Mesenteric fat pad (tissue), 1 donor: ENCODE results near the gene ARL11. TPM values are rescaled to one million over a fixed set of nuclear protein-coding genes. Genes with fewer than 3 reads are reported as not detected.
"Not testable (repeated sequence)": the region's sequence is repeated elsewhere in the genome, so short reads cannot be mapped to it uniquely, and the experiment has no call there.

Experiments used
- DNase-seq: peaks from one replicate; pipeline ENCODE4 v3.0.0-alpha.2; 2020; ENCODE audit warnings: low spot score
- long read RNA-seq: library from polyadenylated mRNA; unstranded; transcript quantifications from one replicate; pipeline ENCODE4 v2.0.0, GENCODE V29; 2020
- total RNA-seq: library from RNA; stranded (reverse); fragmentation: NEBNext Ultra II Directional; extraction: Animal tissue kit (Norgen Biotek cat#: 25700); gene quantifications from one replicate; pipeline ENCODE4 v1.2.1, GENCODE V29; 2021
- donor health status: DM: yes; HTN: yes; CAD: no.

The ARL11 gene
- total RNA-seq: 2.6 TPM
- long read RNA-seq, transcript ARL11-201 (2 exons, 3,760 nt): major isoform, 13 of 15 reads
- long read RNA-seq, partial matches to known transcripts: 1 of 15 reads
- long read RNA-seq, other reads (novel, unspliced or antisense): 1 of 15 reads

DNA sequence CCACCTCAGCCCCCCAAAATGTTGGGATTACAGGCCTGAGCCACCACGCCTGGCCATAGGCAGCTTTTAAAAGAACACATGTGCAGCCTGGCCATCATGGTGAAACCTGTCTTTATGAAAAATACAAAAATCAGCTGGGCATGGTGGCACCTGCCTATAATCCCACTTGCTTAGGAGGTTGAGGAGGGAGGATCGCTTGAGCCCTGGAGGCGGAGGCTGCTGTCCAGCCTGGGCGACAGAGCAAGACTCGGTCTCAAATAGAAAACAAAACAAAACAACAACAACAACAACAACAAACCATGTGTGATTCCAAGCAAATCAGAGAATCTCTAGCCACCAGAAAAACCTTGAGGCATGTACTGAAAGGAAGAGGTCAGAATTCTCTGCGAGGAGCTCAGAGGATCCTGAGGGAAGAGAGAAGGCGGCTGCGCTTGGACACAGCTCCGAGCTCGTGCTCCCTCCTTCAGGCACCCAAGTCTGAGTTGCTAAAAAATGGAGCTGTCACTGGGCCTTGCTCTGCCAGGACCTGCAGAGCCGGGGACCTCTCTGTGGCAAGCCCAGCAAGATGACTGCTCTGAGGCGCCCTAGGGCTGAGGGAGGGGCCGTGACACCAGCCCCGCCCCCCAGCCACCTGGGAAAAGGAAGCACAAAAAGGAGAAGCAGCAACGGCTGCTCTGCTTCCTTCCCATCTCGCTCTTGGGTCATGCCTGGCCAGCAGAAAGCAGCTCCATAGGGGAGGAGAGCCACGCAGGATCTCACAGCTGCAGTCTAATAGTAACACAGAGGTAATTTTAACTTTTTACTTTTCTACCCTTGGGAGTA, at the start of gene ARL11:
Gene ARL11, plus strand, starts transcription at position 677 of the 822 bp plus-strand sequence. CDS start 1,941 bp downstream, outside the sequence.
- DNase-seq: no peak

DNA sequence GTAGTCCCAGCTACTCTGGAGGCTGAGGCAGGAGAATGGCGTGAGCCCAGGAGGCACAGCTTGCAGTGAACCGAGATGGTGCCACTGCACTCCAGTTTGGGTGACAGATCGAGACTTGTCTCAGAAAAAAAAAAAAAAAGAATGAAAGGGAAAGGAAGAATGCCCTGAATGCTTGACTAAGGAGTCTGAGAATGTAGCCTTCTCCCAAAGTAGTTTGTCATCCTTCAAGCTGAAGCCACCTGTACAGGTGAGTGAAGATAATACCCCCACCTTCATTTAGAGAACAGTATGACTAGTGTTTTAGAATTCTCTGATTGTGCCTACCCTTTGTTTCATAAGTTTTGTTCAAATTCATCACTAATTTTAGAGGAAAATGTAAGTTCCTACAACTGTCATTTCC, 48.8 kb upstream of the ARL11 start:
- DNase-seq: no peak

DNA sequence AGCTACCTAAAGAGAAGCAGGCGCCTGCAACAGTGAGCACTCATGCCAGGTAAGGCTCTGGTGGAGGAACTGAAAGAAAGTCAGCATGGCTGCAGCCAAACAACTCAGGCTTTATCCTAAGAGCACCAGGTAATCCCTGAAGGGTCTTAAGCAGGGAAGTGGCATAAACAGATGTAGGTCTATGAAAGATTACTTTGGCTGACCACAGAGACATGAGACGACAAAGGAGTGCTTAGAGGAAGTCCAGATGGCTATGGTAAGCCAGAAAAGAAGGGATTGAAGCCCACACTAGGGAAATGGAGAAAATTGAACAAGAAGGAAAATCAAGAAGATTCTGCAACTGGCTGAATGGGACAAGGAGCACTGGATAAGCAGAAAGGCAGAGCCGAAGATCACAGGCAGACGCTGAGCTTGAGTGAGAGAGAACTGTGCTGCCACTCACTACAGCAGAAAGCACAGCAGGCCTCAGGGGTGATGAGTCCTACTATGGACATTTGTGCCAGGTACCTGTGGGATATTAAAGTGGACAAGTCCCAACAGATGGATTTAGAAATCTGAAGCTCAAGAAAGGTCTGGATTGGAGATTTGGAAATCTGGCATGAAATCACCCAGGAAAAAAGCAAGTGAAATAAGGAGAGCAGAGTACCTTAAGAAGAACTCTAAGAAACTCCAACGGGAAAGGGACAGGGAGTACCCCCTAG, 47.2 kb upstream of the ARL11 start:
- DNase-seq: no peak

DNA sequence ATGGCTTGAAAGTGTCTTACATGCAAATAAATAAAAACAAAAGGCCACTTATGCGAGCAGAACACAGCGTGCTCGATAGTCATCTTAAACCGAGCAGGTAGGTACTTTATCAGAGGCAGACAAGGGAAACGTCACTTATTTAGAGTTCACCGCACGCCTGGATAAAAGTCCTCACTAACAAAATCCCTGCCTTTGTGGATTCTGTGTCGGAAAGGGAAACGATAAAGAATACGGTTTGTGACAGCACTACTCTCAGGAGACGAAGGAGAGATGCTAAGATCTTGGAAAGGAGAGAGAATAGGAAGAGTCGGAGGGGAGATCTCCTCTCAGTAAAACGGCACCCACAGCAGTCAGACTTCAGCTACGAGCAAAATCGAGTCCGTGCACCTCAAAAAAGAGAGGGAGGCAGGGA, 43.5 kb upstream of the ARL11 start:
- no peak for DNase-seq

DNA sequence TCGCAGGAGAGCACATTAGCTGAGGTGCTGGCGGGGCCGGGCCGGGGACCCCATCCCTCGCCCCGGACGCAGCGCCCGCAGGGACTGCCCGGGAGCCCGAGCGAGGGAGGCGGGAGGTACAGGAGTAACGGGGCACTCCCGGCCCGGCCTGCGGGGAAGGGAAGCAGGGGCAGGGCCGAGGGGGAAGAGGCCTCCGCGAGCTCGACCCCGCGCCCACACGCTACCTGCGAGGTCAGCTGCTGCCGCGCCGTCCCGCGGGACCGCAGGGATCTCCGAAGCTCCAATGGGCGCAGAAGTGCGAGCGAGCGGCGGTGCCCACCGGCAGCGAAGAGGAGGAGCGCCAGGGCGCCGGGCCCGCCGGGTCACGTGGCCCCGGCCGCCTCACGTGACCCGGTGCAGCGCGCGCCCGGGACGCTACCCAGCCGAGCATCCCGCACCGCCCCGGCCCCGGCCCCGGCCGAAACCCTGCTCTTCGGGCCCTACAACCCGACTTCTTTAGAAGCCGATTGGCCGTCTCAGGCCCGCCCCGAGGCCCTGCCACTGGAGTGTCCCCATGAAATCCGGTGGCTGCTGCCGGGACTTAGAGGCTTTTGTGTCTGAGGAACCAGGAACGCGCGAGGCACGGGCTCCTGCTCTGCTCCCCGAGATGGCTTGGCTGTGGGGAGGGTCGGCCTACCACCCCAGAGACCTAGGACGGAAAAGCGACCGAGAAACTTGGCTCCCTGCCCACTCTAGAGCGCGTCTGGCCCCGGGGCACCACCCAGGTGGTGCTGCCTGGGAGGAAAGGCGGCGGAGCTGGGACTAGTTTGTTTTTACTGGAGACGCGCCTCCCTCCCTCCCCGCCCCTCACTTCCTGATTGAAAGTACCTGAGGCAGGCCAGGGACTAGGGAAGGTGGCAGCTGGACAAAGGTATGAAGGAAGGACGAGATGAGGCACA, 42.8 kb upstream of the ARL11 start, which contains the start of gene RCBTB1:
Gene RCBTB1, minus strand, starts transcription at position 339 of the 938 bp plus-strand sequence. CDS start 18,279 bp downstream, outside the sequence.
- DNase-seq: peak; percentile 90

DNA sequence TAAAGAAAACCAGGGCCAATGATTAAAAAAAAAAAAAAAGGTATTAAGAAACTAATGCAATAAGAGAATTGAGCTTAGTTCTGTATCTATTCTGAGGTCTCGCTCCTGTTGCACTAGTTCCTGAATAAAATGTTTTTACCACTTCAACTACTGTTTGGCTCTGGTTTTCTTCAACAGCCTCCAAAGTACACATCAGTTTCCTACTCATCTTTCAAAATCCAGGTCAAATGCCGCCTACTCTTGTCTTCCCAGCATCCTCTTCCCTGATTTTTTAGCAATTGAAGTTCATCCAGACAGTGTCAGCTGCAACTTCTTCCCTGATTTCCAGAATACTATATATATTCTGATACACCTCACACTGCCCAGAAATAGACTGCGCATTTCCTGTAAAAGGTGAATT, 41.6 kb upstream of the ARL11 start:
- DNase-seq: no peak

DNA sequence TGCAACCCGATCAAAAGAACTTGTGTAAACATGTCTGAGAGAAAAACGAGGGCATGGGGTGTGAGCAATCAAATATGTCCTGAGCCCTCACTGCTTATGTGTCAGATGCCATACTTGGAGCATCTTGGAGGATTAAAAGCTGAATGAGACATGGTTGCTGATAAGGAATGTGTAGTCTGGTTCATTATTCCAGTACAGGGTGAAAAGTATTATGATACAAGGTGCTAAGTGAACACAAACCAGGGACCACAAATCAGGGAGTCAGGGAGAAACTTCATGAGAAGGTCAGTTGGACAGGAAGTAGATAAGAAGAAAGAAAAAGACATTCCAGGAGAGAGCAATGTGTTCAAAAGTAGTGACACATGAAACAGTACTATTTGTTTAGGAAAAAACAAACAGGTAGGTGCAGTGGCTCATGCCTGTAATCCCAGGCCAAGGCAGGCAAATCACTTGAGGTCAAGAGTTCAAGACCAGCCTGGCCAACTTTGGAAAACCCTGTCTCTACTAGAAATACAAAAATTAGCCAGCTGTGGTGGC, 40.9 kb upstream of the ARL11 start:
- DNase-seq: no peak

DNA sequence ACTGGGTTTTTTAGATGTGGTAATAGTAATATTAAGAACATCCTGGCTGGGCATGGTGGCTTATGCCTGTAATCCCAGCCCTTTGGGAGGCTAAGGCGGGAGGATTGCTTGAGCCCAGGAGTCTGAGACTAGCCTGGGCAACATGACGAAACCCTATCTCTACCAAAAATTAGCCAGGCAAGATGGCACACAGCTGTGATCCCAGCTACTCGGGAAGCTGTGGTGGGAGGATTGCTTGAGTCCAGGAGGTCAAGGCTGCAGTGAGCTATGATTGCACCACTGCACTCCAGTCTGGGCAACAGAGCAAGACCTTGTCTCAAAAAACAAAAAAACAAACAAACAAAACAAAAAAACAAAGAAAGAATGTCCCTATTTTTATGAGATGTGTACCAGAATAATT, 37.6 kb upstream of the ARL11 start:
- not testable (repeated sequence) for DNase-seq

DNA sequence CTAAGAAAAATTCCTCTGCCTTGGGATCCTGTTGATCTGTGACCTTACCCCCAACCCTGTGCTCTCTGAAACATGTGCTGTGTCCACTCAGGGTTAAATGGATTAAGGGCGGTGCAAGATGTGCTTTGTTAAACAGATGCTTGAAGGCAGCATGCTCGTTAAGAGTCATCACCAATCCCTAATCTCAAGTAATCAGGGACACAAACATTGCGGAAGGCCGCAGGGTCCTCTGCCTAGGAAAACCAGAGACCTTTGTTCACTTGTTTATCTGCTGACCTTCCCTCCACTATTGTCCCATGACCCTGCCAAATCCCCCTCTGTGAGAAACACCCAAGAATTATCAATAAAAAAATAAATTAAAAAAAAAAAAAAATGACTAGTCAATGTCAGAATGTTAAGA, 34.4 kb upstream of the ARL11 start:
- DNase-seq: not testable (repeated sequence)

DNA sequence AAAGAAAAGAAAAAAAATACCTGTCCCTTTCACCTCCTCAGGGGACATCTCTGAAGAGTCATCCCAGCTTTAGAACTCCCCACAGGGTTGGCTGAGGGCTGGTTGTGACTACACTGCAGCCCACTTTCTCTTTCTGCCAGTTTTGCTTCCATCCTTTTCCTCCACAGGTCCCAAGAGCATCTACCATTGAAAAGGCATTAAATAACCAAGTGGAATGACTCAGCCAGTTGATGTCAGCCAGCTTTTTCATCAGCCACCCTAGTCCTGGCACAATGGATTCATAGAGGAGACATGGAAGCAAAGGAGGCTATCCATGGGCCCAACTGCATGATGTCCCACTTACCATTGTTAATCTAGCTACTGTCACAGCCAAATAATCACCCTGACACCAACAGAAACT, 33.7 kb upstream of the ARL11 start:
- DNase-seq: no peak

DNA sequence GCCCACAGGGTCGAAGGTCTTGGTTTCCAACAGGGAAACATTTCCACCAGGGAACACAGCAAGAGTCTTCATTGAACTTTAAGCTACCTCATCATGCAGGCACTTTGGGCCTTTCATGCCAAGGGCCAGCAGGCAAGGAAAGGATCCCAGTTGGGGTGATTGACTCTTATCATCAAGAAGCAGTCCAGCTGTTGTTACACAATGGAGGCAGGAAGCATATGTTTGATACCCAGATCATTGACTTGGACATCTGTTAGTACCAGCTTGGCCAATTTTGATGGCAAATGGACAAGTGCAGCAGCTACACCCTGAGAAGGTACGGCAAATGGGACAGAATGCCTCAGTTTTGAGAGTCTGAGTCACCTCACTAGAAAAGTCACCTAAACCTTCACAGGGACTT, 32.1 kb upstream of the ARL11 start:
- no peak for DNase-seq

DNA sequence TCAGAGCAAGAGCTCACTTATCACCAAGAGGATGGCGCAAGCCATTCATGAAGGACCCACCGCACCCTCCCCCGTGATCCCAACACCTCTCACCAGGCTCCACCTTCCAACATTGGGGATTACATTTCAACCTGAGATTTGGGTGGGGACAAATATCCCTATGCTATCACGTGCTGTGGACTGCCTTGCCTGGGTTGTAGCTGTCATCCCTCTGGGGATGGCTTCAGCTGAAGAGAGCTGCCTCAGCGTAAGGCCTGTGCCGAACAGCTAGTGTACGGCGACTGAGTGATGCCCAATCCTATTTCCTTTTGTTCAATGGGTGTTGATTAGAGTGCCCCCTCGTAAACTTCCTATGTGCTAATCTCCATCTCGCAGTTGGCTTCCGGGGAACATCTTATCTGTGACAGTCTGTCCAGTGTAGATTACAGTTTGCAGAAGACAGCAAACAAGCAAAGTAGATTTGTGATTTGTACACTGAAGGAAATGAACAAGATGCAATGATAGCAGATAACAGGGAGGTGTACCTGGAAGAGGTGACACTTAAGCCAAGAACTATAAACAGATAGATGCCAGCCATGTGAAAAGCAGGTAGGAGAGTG, 31.2 kb upstream of the ARL11 start:
- no peak for DNase-seq

DNA sequence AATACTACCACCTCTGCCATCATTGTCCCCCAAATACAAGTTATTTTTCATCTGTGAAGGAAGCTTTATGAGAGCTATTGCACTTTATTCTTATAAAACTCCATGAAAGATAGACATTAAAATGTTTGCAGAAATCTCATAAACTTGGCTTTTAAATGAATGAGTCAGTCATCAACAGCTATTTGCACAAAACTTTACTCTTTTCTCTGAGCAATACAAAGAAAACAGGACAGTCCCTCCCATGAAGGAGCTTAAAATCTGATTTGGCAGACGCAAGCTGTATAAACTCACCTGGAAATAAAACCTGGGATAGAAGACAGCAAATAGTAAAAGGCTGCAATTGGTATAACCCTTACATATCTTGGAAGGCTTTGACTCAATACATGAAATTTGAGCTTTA, 26.3 kb upstream of the ARL11 start:
- DNase-seq: no peak

DNA sequence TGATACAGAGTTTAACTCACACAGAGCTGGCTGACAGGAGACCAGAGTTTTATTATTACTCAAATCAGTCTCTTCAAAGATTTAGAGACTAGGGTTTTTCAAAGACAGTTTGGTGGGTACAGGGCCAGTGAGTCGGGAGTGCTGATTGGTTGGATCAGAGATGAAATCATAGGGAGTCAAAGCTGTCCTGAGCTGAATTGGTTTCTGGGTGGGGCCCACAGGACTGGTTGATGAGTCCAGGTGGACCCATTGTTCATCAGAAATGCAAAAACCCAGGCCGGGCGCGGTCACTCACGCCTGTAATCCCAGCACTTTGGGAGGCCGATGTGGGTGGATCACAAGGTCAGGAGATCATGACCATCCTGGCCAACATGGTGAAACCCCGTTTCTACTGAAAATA, 25.7 kb upstream of the ARL11 start:
- DNase-seq: not testable (repeated sequence)

DNA sequence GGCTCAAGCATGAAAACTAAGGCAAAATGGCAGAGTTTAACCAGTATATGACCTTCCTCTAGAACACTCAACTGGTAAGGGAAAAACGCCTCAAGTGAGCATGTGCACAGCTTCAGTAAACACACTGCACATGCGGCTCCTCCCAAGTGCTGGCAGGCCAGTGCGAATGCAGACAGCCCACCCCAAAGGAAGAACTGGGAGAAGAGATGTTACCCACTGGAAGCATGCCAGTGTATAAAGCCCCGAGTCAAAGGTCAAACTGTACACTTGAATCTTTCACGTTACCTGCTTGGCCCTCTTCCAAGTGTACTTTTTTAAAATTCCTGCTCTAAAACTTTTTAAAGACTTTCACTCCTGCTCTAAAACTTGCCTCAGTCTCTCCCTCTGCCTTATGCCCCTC, 23.7 kb upstream of the ARL11 start:
- DNase-seq: no peak

DNA sequence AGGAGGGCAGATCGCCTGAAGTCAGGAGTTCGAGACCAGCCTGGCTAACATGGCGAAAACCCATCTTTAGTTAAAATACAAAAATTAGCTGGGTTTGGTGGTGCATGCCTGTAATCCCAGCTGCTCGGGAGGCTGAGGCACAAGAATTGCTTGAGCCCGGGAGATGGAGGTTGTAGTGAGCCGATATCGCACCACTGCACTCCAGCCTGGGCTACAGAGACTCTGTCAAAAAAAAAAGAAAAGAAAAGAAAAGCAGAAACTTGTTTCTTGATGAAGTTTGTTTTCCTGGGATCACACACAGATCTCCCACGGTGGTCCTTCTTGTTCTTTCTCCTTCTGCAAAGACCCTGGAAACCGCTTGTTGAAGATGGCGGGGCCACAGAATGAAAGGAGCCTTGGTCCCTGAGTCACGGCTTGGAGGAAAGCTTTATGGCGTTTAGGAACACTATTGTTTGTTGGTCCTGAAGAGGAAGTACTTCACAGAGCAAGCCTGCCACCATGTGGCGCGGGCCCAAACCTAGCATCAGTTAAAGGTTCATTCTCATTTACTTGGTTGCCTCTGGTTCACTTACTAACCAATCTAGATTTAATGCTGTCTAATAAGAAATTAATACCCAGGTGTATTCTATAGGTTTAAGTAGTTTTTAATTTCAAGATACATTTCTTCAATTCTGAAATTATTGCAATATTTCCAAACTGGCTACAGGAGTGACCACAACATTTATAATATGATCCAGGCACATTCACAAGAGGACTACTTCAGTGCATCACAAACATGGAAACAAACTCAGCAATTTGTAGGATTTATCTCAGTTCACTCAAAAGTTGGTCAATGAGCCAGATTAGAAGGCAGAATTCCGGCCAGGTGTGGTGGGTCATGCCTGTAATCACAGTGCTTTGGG, 21.3 kb upstream of the ARL11 start:
- peak; percentile 93 for DNase-seq

DNA sequence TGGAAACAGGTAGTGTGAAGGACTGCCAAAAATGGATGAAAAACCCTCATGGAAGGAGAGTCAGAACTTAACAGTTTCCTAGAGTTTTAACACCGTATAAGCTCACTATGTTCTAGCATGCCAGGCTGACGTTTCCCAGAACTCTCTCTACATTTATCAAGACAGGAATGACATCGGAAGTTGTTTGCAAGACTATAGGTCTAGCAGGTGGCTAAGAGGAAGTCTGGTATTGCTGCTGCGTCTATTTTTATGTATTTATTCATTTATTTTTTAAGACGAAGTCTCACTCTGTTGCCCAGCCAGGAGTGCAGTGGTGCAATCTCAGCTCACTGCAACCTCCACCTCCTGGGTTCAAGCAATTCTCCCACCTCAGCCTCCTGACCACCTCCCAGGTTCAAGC, 20.5 kb upstream of the ARL11 start:
- DNase-seq: no peak

DNA sequence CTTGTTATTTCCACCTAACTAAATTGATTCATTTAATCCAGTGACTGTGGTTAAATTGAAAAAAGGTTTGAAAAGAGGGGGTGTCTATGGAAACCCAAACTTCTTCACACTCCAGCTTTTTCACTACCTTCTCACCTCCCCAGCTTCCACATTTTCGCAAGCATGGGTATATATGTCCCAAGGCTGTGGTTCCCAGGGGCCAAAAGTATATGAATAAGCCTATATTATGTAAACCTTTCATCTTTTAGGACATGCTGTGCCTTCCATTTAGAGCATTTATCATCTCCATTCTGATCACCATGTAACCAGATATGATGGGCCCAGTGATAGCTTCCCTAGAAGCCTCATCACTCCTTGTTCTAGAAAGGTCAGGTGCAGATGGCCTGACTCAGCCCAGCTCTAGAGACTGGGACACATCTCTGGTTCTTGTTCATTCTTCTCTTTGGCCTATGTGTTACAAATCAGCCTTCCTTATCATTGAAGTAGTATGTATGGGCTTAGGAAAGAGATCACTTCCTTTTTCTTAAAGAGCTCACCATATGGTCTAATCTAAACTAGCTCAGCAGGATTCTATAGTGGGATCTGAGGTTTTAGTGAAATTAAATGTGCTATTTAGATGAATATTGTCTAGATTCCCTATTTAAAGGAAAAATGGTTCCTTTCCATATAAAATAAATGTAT, 19.5 kb upstream of the ARL11 start:
- no peak for DNase-seq

DNA sequence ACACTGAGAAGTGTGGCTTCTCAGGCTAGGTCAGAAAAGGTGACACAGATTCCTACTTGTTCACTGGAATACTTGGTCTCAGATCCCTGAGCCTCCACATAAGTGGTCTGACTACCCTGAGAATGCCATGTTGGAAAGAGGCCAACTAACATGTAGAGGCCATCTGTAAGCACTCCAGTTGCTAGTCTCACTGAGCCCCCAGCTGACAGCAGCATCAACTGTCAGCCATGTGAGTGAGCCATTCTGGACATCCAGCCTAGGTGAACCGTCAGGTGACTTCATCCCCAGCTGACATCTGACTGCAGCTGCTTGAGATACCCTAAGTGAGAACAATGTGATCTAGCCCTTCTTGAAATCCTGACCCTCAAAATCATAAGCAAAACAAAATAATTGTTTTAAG, 18.1 kb upstream of the ARL11 start:
- DNase-seq: no peak
